Daoy (cell line): ENCODE measurements around the gene CTU2. TPM values are rescaled to one million over a fixed set of nuclear protein-coding genes. Genes with fewer than 3 reads are reported as not detected.

ENCODE experiments used
- DNase-seq: peaks from one replicate; pipeline ENCODE4 v3.0.0-alpha.2; 2015; ENCODE audit warnings: low read depth
- total RNA-seq: library from RNA; depleted of rRNA; stranded (reverse); fragments of >200 nt; shearing (Covaris generic); gene quantifications from 2 replicates; pipeline ENCODE4 v1.2.3, GENCODE V29; 2014

CTU2 gene
- total RNA-seq, 1 experiment from 2014 or later = 22.0 TPM

GRCh38 chr16:88714420-88715302, 8.4 kb downstream of the CTU2 start:
- DNase-seq = no peak

GRCh38 chr16:88715312-88716190, 9.2 kb downstream of the CTU2 start:
- no peak for DNase-seq

- no peak for DNase-seq
These were observed 9.9 kb downstream of the CTU2 start for GRCh38 chr16:88716201-88716600.

- no peak for DNase-seq
These were observed 10.3 kb downstream of the CTU2 start for GRCh38 chr16:88716601-88717001.

GRCh38 chr16:88718178-88718577, 11.9 kb downstream of the CTU2 start:
- DNase-seq = no peak

- DNase-seq = no peak
These were observed 13.1 kb downstream of the CTU2 start for GRCh38 chr16:88719267-88719932.

GRCh38 chr16:88719933-88720296, 13.6 kb downstream of the CTU2 start:
- no peak for DNase-seq

GRCh38 chr16:88720396-88720970, 14.2 kb downstream of the CTU2 start:
- DNase-seq = no peak

- no peak for DNase-seq
These were observed 14.9 kb downstream of the CTU2 start for GRCh38 chr16:88721236-88721635.

GRCh38 chr16:88721815-88722755, 15.8 kb downstream of the CTU2 start:
- DNase-seq = no peak

- no peak for DNase-seq
These were observed 16.6 kb downstream of the CTU2 start for GRCh38 chr16:88722784-88723506.

GRCh38 chr16:88723507-88723887, 17.2 kb downstream of the CTU2 start:
- DNase-seq = no peak

- DNase-seq = no peak
These were observed 17.6 kb downstream of the CTU2 start for GRCh38 chr16:88723911-88724310.

- DNase-seq = no peak
These were observed 18.7 kb downstream of the CTU2 start for GRCh38 chr16:88724855-88725555.

GRCh38 chr16:88725609-88726407, 19.5 kb downstream of the CTU2 start:
- DNase-seq = no peak

- DNase-seq = no peak
These were observed 20.1 kb downstream of the CTU2 start for GRCh38 chr16:88726408-88726749.

GRCh38 chr16:88726981-88727380, 20.7 kb downstream of the CTU2 start:
- no peak for DNase-seq

GRCh38 chr16:88727871-88728270, 21.6 kb downstream of the CTU2 start:
- DNase-seq = no peak
